ENCODE results near the gene TPM1. TPM values are rescaled to one million over a fixed set of nuclear protein-coding genes. Genes with fewer than 3 reads are reported as not detected.

The TPM1 gene
- total and polyA plus RNA-seq, 3 experiments from 2014 or later = 8.3 to 9.9 (median 9.4) TPM

- Histone ChIP-seq H3K27me3 (ENCODE audit: insufficient read depth, low read length, poor library complexity, severe bottlenecking) (no peaks in the 10 kb centered on the region), H3K9me3 (ENCODE audit: low read length) (no peaks in the 10 kb centered on the region), H3K36me3 (ENCODE audit: insufficient read depth, low read length) (no peaks in the 10 kb centered on the region), H3K4me1 (ENCODE audit: insufficient read depth, low read length) (no peaks in the 10 kb centered on the region), H3K4me3 (ENCODE audit: low read length) (no peak overlapping the region), H3K27ac (ENCODE audit: low read depth, low read length) (no peak overlapping the region)
- Mint-ChIP-seq H3K4me3 (no peak overlapping the region), H3K4me1 (no peaks in the 10 kb centered on the region), H3K9me3 (no peaks in the 10 kb centered on the region), H3K27ac (peak overlapping the region in 1 of 8 donors; percentile 27), H3K36me3 (no peaks in the 10 kb centered on the region), H3K27me3 (peaks cover 4 to 17% of the 10 kb centered on the region in 2 donors)
- CTCF ChIA-PET = interaction anchor here (1.3 kb wide), 1 partner anchor 39 kb away, joined by 8 read pairs; no protein-coding TSS in a partner anchor
- POLR2A ChIA-PET = no interaction called here
- no peak for DNase-seq
Measured at GRCh38 chr15:63086947-63087346, 44.4 kb downstream of the TPM1 start.

GRCh38 chr15:63088533-63089245, 46.1 kb downstream of the TPM1 start:
- Mint-ChIP-seq H3K36me3 (no peaks in the 10 kb centered on the region), H3K27ac (no peak overlapping the region), H3K9me3 (no peaks in the 10 kb centered on the region), H3K4me1 (peaks cover 0 to 3% (median 3%) of the 10 kb centered on the region in 3 donors), H3K4me3 (no peak overlapping the region), H3K27me3 (peaks cover 8 to 11% of the 10 kb centered on the region in 2 donors)
- CTCF ChIA-PET = interaction anchor here (0.8 to 7.8 kb wide), 2 partner anchors 41 to 42 kb away, joined by 3 to 73 read pairs; no protein-coding TSS in a partner anchor
- H3K4me1 ChIP-seq (ENCODE audit: insufficient read depth, low read length) = no peaks in the 10 kb centered on the region
- H3K27ac ChIP-seq (ENCODE audit: low read depth, low read length) = no peak overlapping the region
- POLR2A ChIA-PET = no interaction called here
- H3K4me3 ChIP-seq (ENCODE audit: low read length) = no peak overlapping the region
- DNase-seq = no peak
- H3K9me3 ChIP-seq (ENCODE audit: low read length) = no peaks in the 10 kb centered on the region
- H3K27me3 ChIP-seq (ENCODE audit: insufficient read depth, low read length, poor library complexity, severe bottlenecking) = no peaks in the 10 kb centered on the region
- H3K36me3 ChIP-seq (ENCODE audit: insufficient read depth, low read length) = no peaks in the 10 kb centered on the region

- DNase-seq = no peak
- Histone ChIP-seq H3K4me1 (ENCODE audit: insufficient read depth, low read length) (no peaks in the 10 kb centered on the region), H3K36me3 (ENCODE audit: insufficient read depth, low read length) (no peaks in the 10 kb centered on the region), H3K27me3 (ENCODE audit: insufficient read depth, low read length, poor library complexity, severe bottlenecking) (no peaks in the 10 kb centered on the region), H3K27ac (ENCODE audit: low read depth, low read length) (no peak overlapping the region), H3K4me3 (ENCODE audit: low read length) (no peak overlapping the region), H3K9me3 (ENCODE audit: low read length) (no peaks in the 10 kb centered on the region)
- H3K4me1 Mint-ChIP-seq = peaks cover 0 to 4% (median 4%) of the 10 kb centered on the region in 3 donors
- H3K27me3 Mint-ChIP-seq = peaks cover 8 to 11% of the 10 kb centered on the region in 2 donors
- no peaks in the 10 kb centered on the region for H3K9me3 Mint-ChIP-seq
- ChIA-PET CTCF (interaction anchor here (1.0 to 7.8 kb wide), 2 partner anchors 43 to 298 kb away, joined by 3 to 73 read pairs; no protein-coding TSS in a partner anchor), POLR2A (no interaction called here)
- H3K36me3 Mint-ChIP-seq = no peaks in the 10 kb centered on the region
- H3K27ac Mint-ChIP-seq = no peak overlapping the region
- H3K4me3 Mint-ChIP-seq = no peak overlapping the region
Measured at GRCh38 chr15:63089260-63090043, 46.9 kb downstream of the TPM1 start.

- POLR2A ChIA-PET = no interaction called here
- DNase-seq = no peak
- no peak overlapping the region for H3K4me3 ChIP-seq (ENCODE audit: low read length)
- H3K9me3 ChIP-seq (ENCODE audit: low read length) = no peaks in the 10 kb centered on the region
- no peaks in the 10 kb centered on the region for H3K4me1 ChIP-seq (ENCODE audit: insufficient read depth, low read length)
- H3K27me3 ChIP-seq (ENCODE audit: insufficient read depth, low read length, poor library complexity, severe bottlenecking) = no peaks in the 10 kb centered on the region
- CTCF ChIA-PET = interaction anchor here (1.0 to 7.8 kb wide), 2 partner anchors 44 to 297 kb away, joined by 3 to 73 read pairs; no protein-coding TSS in a partner anchor
- H3K9me3 Mint-ChIP-seq = no peaks in the 10 kb centered on the region
- H3K27ac Mint-ChIP-seq = no peak overlapping the region
- H3K27ac ChIP-seq (ENCODE audit: low read depth, low read length) = no peak overlapping the region
- peaks cover 8 to 11% of the 10 kb centered on the region in 2 donors for H3K27me3 Mint-ChIP-seq
- no peak overlapping the region for H3K4me3 Mint-ChIP-seq
- no peaks in the 10 kb centered on the region for H3K36me3 ChIP-seq (ENCODE audit: insufficient read depth, low read length)
- H3K36me3 Mint-ChIP-seq = no peaks in the 10 kb centered on the region
- H3K4me1 Mint-ChIP-seq = peaks cover 0 to 4% (median 4%) of the 10 kb centered on the region in 3 donors
Measured at GRCh38 chr15:63090472-63090871, 47.9 kb downstream of the TPM1 start.

GRCh38 chr15:63090887-63091286, 48.3 kb downstream of the TPM1 start:
- Mint-ChIP-seq H3K27me3 (peaks cover 8 to 11% of the 10 kb centered on the region in 2 donors), H3K9me3 (no peaks in the 10 kb centered on the region), H3K4me1 (peaks cover 0 to 4% (median 4%) of the 10 kb centered on the region in 3 donors), H3K4me3 (no peak overlapping the region), H3K27ac (no peak overlapping the region), H3K36me3 (no peaks in the 10 kb centered on the region)
- H3K4me1 ChIP-seq (ENCODE audit: insufficient read depth, low read length) = no peaks in the 10 kb centered on the region
- no peak overlapping the region for H3K4me3 ChIP-seq (ENCODE audit: low read length)
- H3K9me3 ChIP-seq (ENCODE audit: low read length) = no peaks in the 10 kb centered on the region
- DNase-seq = no peak
- ChIA-PET CTCF (interaction anchor here (7.8 kb wide), 1 partner anchor 44 kb away, joined by 73 read pairs; no protein-coding TSS in a partner anchor), POLR2A (no interaction called here)
- no peaks in the 10 kb centered on the region for H3K27me3 ChIP-seq (ENCODE audit: insufficient read depth, low read length, poor library complexity, severe bottlenecking)
- H3K27ac ChIP-seq (ENCODE audit: low read depth, low read length) = no peak overlapping the region
- no peaks in the 10 kb centered on the region for H3K36me3 ChIP-seq (ENCODE audit: insufficient read depth, low read length)

GRCh38 chr15:63091679-63092446, 49.3 kb downstream of the TPM1 start:
- H3K27me3 ChIP-seq (ENCODE audit: insufficient read depth, low read length, poor library complexity, severe bottlenecking) = no peaks in the 10 kb centered on the region
- POLR2A ChIA-PET = no interaction called here
- H3K27me3 Mint-ChIP-seq = peaks cover 8% of the 10 kb centered on the region in 2 donors
- H3K4me1 Mint-ChIP-seq = peaks cover 0 to 4% (median 4%) of the 10 kb centered on the region in 3 donors
- no peaks in the 10 kb centered on the region for H3K9me3 ChIP-seq (ENCODE audit: low read length)
- DNase-seq = no peak
- no peak overlapping the region for H3K27ac ChIP-seq (ENCODE audit: low read depth, low read length)
- H3K4me3 Mint-ChIP-seq = no peak overlapping the region
- no peaks in the 10 kb centered on the region for H3K36me3 Mint-ChIP-seq
- H3K4me3 ChIP-seq (ENCODE audit: low read length) = no peak overlapping the region
- CTCF ChIA-PET = interaction anchor here (7.8 kb wide), 1 partner anchor 45 kb away, joined by 73 read pairs; no protein-coding TSS in a partner anchor
- H3K27ac Mint-ChIP-seq = no peak overlapping the region
- no peaks in the 10 kb centered on the region for H3K4me1 ChIP-seq (ENCODE audit: insufficient read depth, low read length)
- H3K9me3 Mint-ChIP-seq = no peaks in the 10 kb centered on the region
- no peaks in the 10 kb centered on the region for H3K36me3 ChIP-seq (ENCODE audit: insufficient read depth, low read length)

GRCh38 chr15:63093486-63094205, 51.1 kb downstream of the TPM1 start:
- Histone ChIP-seq H3K27me3 (ENCODE audit: insufficient read depth, low read length, poor library complexity, severe bottlenecking) (no peaks in the 10 kb centered on the region), H3K9me3 (ENCODE audit: low read length) (no peaks in the 10 kb centered on the region), H3K4me1 (ENCODE audit: insufficient read depth, low read length) (no peaks in the 10 kb centered on the region), H3K36me3 (ENCODE audit: insufficient read depth, low read length) (no peaks in the 10 kb centered on the region), H3K27ac (ENCODE audit: low read depth, low read length) (no peak overlapping the region), H3K4me3 (ENCODE audit: low read length) (no peak overlapping the region)
- Mint-ChIP-seq H3K9me3 (no peaks in the 10 kb centered on the region), H3K4me1 (peaks cover 0 to 4% (median 4%) of the 10 kb centered on the region in 3 donors), H3K36me3 (no peaks in the 10 kb centered on the region), H3K27ac (no peak overlapping the region), H3K4me3 (no peak overlapping the region), H3K27me3 (peaks cover 6 to 8% of the 10 kb centered on the region in 2 donors)
- CTCF ChIA-PET = interaction anchor here (0.8 to 7.8 kb wide), 5 partner anchors 12 to 199 kb away, joined by 3 to 73 read pairs (median 4); no protein-coding TSS in a partner anchor
- POLR2A ChIA-PET = no interaction called here
- peak; percentile 48 to 77 (median 54) for DNase-seq
